ENCODE data around the gene AREL1. TPM values are rescaled to one million over a fixed set of nuclear protein-coding genes. Genes with fewer than 3 reads are reported as not detected.

AREL1 gene
- total RNA-seq, 1 experiment from 2014 or later = 44.7 TPM

GRCh38 chr14:74652541-74652940 is 60.3 kb downstream of the AREL1 start:
- no TSS peak for BruUV-seq (replicated peaks)
- DNase-seq (ENCODE audit: low read depth, low spot score) = no peak
- POLR2A ChIA-PET = no interaction called here
- Histone ChIP-seq H3K27ac (ENCODE audit: low read length) (no peak overlapping the region), H3K4me1 (ENCODE audit: control insufficient read depth, insufficient read depth, low read length) (peaks cover 21% of the 10 kb centered on the region), H3K27me3 (ENCODE audit: control insufficient read depth, insufficient read depth, low read length) (no peaks in the 10 kb centered on the region), H3K4me3 (ENCODE audit: low read depth in 2 of 2, low read length in 2 of 2) (no peak overlapping the region), H3K36me3 (ENCODE audit: control insufficient read depth, insufficient read depth, low read length) (peaks cover 4% of the 10 kb centered on the region; the same call in 1 of the 2 replicates), H3K9me3 (ENCODE audit: control insufficient read depth, insufficient read depth, low read depth, low read length) (no peaks in the 10 kb centered on the region)
- TF ChIP-seq REST (IDR thresholded peaks at IDR 0.05; ENCODE audit: insufficient read depth in 1 of 2, low read depth in 2 of 2, low read length in 1 of 2) (no peak), POLR2AphosphoS5 (IDR thresholded peaks at IDR 0.05; ENCODE audit: low read depth, low read length) (no peak), TCF7L2 (IDR thresholded peaks at IDR 0.05; ENCODE audit: low read depth, low read length) (no peak), SIN3A (IDR thresholded peaks at IDR 0.05; ENCODE audit: borderline replicate concordance, insufficient read depth, low read depth, low read length) (no peak)
- TF ChIP-seq, protein P1, sequence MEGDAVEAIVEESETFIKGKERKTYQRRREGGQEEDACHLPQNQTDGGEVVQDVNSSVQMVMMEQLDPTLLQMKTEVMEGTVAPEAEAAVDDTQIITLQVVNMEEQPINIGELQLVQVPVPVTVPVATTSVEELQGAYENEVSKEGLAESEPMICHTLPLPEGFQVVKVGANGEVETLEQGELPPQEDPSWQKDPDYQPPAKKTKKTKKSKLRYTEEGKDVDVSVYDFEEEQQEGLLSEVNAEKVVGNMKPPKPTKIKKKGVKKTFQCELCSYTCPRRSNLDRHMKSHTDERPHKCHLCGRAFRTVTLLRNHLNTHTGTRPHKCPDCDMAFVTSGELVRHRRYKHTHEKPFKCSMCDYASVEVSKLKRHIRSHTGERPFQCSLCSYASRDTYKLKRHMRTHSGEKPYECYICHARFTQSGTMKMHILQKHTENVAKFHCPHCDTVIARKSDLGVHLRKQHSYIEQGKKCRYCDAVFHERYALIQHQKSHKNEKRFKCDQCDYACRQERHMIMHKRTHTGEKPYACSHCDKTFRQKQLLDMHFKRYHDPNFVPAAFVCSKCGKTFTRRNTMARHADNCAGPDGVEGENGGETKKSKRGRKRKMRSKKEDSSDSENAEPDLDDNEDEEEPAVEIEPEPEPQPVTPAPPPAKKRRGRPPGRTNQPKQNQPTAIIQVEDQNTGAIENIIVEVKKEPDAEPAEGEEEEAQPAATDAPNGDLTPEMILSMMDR (IDR thresholded peaks at IDR 0.05) = no peak
- in situ Hi-C loops (cut with HindIII; ENCODE audit: low pct_unique_long_range_greater_than_20kb, low sequenced_read_pairs) (no loop called here), intact Hi-C loops (cut with micrococcal nuclease; ENCODE audit: unreplicated experiment) (no loop called here)
- CTCF ChIA-PET = no interaction called here
- no peak for ATAC-seq

GRCh38 chr14:74650927-74651686 is 61.8 kb downstream of the AREL1 start:
- ChIA-PET CTCF (no interaction called here), POLR2A (no interaction called here)
- Histone ChIP-seq H3K27ac (ENCODE audit: low read length) (no peak overlapping the region), H3K4me3 (ENCODE audit: low read depth in 2 of 2, low read length in 2 of 2) (no peak overlapping the region), H3K36me3 (ENCODE audit: control insufficient read depth, insufficient read depth, low read length) (no peaks in the 10 kb centered on the region; the same call in 1 of the 2 replicates), H3K9me3 (ENCODE audit: control insufficient read depth, insufficient read depth, low read depth, low read length) (no peaks in the 10 kb centered on the region), H3K27me3 (ENCODE audit: control insufficient read depth, insufficient read depth, low read length) (no peaks in the 10 kb centered on the region), H3K4me1 (ENCODE audit: control insufficient read depth, insufficient read depth, low read length) (peaks cover 21% of the 10 kb centered on the region)
- in situ Hi-C loops (cut with HindIII; ENCODE audit: low pct_unique_long_range_greater_than_20kb, low sequenced_read_pairs) (no loop called here), intact Hi-C loops (cut with micrococcal nuclease; ENCODE audit: unreplicated experiment) (no loop called here)
- TF ChIP-seq SIN3A (IDR thresholded peaks at IDR 0.05; ENCODE audit: borderline replicate concordance, insufficient read depth, low read depth, low read length) = no peak
- TF ChIP-seq REST (IDR thresholded peaks at IDR 0.05; ENCODE audit: insufficient read depth in 1 of 2, low read depth in 2 of 2, low read length in 1 of 2) = no peak
- TF ChIP-seq TCF7L2 (IDR thresholded peaks at IDR 0.05; ENCODE audit: low read depth, low read length) = no peak
- TF ChIP-seq POLR2AphosphoS5 (IDR thresholded peaks at IDR 0.05; ENCODE audit: low read depth, low read length) = no peak
- DNase-seq (ENCODE audit: low read depth, low spot score) = no peak
- ATAC-seq = no peak
- BruUV-seq (replicated peaks) = no TSS peak
